A673 (cell line): ENCODE measurements around the gene MBD3L4. TPM values are rescaled to one million over a fixed set of nuclear protein-coding genes. Genes with fewer than 3 reads are reported as not detected.

Experiments used
- BruUV-seq: library from RNA; stranded (reverse); fragments of 400-500 nt; replicated peaks from 2 replicates; lab custom pipeline; 2021; lab: Mats Ljungman, UMichigan
- CTCF ChIA-PET: fragments of 300-600 bp; sonication (Branson Sonifier 250); formaldehyde crosslinking; loops from one replicate; lab custom pipeline; 2022; ENCODE audit warnings: antibody characterized with exemption; lab: Charles Lee
- POLR2A ChIA-PET: fragments of 300-600 bp; sonication (Branson Sonifier 250); formaldehyde crosslinking; loops from one replicate; lab custom pipeline; 2022; ENCODE audit warnings: antibody characterized with exemption; ENCODE audit not compliant: low non-redundant PET; lab: Charles Lee
- DNase-seq: peaks from one replicate; pipeline ENCODE4 v3.0.0-alpha.2; 2015; ENCODE audit warnings: low spot score
- H3K27ac ChIP-seq: fragments of 200-600 bp; sonication (generic); 2 replicates; pipeline ENCODE4 v1.5.1; 2016; ENCODE audit warnings: mixed run types, low read depth, mild to moderate bottlenecking, mixed read lengths, antibody characterized with exemption, low read length; ENCODE audit not compliant: poor library complexity, severe bottlenecking
- H3K27me3 ChIP-seq: fragments of 200-600 bp; sonication (generic); replicated peaks from 2 replicates; pipeline ENCODE4 v1.6.1; 2017; ENCODE audit warnings: mixed run types, low read depth, mild to moderate bottlenecking, mixed read lengths, antibody characterized with exemption, low read length; ENCODE audit not compliant: insufficient read depth, poor library complexity
- H3K36me3 ChIP-seq: fragments of 200-600 bp; sonication (generic); 2 replicates; pipeline ENCODE4 v1.6.1; 2016; ENCODE audit warnings: mixed run types, mild to moderate bottlenecking, mixed read lengths, antibody characterized with exemption, low read length; ENCODE audit not compliant: insufficient read depth, poor library complexity, severe bottlenecking
- H3K4me1 ChIP-seq: fragments of 200-600 bp; sonication (generic); 2 replicates; pipeline ENCODE4 v1.6.1; 2017; ENCODE audit warnings: mixed run types, mild to moderate bottlenecking, mixed read lengths, antibody characterized with exemption, low read length; ENCODE audit not compliant: insufficient read depth, poor library complexity, severe bottlenecking
- H3K4me3 ChIP-seq: fragments of 200-600 bp; sonication (generic); 2 replicates; pipeline ENCODE4 v1.5.1; 2016; ENCODE audit warnings: low read depth, mixed run types, mild to moderate bottlenecking, mixed read lengths, low read length; ENCODE audit not compliant: poor library complexity, severe bottlenecking
- H3K9me3 ChIP-seq: fragments of 200-600 bp; sonication (generic); 2 replicates; pipeline ENCODE4 v1.6.1; 2016; ENCODE audit warnings: mixed run types, low read depth, mild to moderate bottlenecking, mixed read lengths, antibody characterized with exemption, low read length; ENCODE audit not compliant: poor library complexity, severe bottlenecking
- CTCF ChIP-seq: fragments of 300-800, 200-600 bp; sonication (generic); conservative IDR thresholded peaks from 2 replicates; pipeline ENCODE4 v1.5.1; 2017; ENCODE audit warnings: low read depth, mild to moderate bottlenecking, antibody characterized with exemption, low read length, moderate library complexity, mixed read lengths
- EZH2 ChIP-seq: fragments of 200-600 bp; sonication (generic); IDR thresholded peaks from 2 replicates; pipeline ENCODE4 v1.6.1; 2017; ENCODE audit warnings: borderline replicate concordance, low read depth, mild to moderate bottlenecking, mixed read lengths, antibody characterized with exemption, low read length; ENCODE audit not compliant: poor library complexity, severe bottlenecking
- intact Hi-C: fragments of 100-400 bp; cut with micrococcal nuclease; formaldehyde crosslinking; loops from one replicate; pipeline ENCODE4 v1.10.0; 2022; ENCODE audit not compliant: unreplicated experiment
- total RNA-seq: library from RNA; stranded (reverse); gene quantifications from 2 replicates; pipeline ENCODE4 v1.2.3, GENCODE V29; 2021

Gene MBD3L4
- total RNA-seq, 1 experiment from 2014 or later, result not detected

- intact Hi-C loops, result no loop called here
- H3K27ac ChIP-seq, result no peak overlapping the region
- CTCF ChIA-PET, result no interaction called here
- H3K4me1 ChIP-seq, result no peaks in the 10 kb centered on the region
- peaks cover 60% of the 10 kb centered on the region for H3K9me3 ChIP-seq
- no peak overlapping the region for H3K4me3 ChIP-seq
- TF ChIP-seq CTCF (no peak), EZH2 (no peak)
- POLR2A ChIA-PET, result no interaction called here
- H3K27me3 ChIP-seq, result no peaks in the 10 kb centered on the region
- H3K36me3 ChIP-seq, result peaks cover 95% of the 10 kb centered on the region
- DNase-seq, result no peak
- BruUV-seq, result no TSS peak
Observed at GRCh38 chr19:7078008-7078407, 38.0 kb upstream of the MBD3L4 start.

GRCh38 chr19:7076151-7076550 is 36.2 kb upstream of the MBD3L4 start:
- Histone ChIP-seq H3K36me3 (peaks cover 89% of the 10 kb centered on the region), H3K9me3 (peaks cover 42% of the 10 kb centered on the region), H3K4me3 (no peak overlapping the region), H3K27ac (no peak overlapping the region), H3K4me1 (no peaks in the 10 kb centered on the region), H3K27me3 (no peaks in the 10 kb centered on the region)
- BruUV-seq, result no TSS peak
- no peak for TF ChIP-seq CTCF
- no peak for TF ChIP-seq EZH2
- ChIA-PET POLR2A (interaction anchor here (0.6 kb wide), 2 partner anchors 11 to 249 kb away, joined by 3 read pairs; no protein-coding TSS in a partner anchor), CTCF (no interaction called here)
- intact Hi-C loops, result no loop called here
- DNase-seq, result no peak

- CTCF ChIA-PET, result no interaction called here
Observed at GRCh38 chr19:7074705-7075282, 34.8 kb upstream of the MBD3L4 start.

More at GRCh38 chr19:7074705-7075282, 34.8 kb upstream of the MBD3L4 start:
- Histone ChIP-seq H3K36me3 (peaks cover 80% of the 10 kb centered on the region), H3K4me1 (no peaks in the 10 kb centered on the region), H3K4me3 (no peak overlapping the region), H3K27ac (no peak overlapping the region), H3K27me3 (no peaks in the 10 kb centered on the region), H3K9me3 (peaks cover 29% of the 10 kb centered on the region)
- no peak for DNase-seq
- intact Hi-C loops, result no loop called here
- no TSS peak for BruUV-seq
- POLR2A ChIA-PET, result no interaction called here
- TF ChIP-seq EZH2 (no peak), CTCF (no peak)
